Measurements from ENCODE around the gene PTDSS2.

PTDSS2 gene

DNA sequence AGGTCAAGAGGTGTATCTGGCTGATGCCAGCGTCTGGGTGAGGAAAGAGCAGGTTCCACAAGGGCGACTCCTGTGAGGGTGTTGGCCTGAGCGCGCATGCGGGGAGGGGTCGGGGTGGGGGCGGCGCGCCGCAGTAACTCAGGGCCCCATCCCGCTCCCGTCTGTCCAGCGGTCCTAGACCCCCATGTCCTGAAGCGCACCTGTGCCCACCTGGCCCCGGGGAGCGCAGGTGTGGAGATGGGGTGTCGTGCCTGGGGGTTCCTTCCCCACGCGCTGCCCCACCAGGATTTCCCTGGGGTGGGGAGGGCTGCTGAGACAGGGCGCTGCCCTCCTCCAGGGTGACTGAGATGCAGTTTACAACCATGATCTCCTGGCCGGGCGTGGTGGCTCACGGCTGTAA lies 36.1 kb downstream of the PTDSS2 start:
- no peak for DNase-seq
- Histone ChIP-seq H3K27me3 (no peaks in the 10 kb centered on the region), H3K4me1 (no peaks in the 10 kb centered on the region), H3K9me3 (no peaks in the 10 kb centered on the region), H3K36me3 (peaks cover 4% of the 10 kb centered on the region; the same call in 1 of the 2 replicates), H3K4me3 (ENCODE audit: low read depth, low read length) (no peak overlapping the region)
- TF ChIP-seq, protein P1, sequence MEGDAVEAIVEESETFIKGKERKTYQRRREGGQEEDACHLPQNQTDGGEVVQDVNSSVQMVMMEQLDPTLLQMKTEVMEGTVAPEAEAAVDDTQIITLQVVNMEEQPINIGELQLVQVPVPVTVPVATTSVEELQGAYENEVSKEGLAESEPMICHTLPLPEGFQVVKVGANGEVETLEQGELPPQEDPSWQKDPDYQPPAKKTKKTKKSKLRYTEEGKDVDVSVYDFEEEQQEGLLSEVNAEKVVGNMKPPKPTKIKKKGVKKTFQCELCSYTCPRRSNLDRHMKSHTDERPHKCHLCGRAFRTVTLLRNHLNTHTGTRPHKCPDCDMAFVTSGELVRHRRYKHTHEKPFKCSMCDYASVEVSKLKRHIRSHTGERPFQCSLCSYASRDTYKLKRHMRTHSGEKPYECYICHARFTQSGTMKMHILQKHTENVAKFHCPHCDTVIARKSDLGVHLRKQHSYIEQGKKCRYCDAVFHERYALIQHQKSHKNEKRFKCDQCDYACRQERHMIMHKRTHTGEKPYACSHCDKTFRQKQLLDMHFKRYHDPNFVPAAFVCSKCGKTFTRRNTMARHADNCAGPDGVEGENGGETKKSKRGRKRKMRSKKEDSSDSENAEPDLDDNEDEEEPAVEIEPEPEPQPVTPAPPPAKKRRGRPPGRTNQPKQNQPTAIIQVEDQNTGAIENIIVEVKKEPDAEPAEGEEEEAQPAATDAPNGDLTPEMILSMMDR (IDR thresholded peaks at IDR 0.05; ENCODE audit: low read depth, low read length): no peak

DNA sequence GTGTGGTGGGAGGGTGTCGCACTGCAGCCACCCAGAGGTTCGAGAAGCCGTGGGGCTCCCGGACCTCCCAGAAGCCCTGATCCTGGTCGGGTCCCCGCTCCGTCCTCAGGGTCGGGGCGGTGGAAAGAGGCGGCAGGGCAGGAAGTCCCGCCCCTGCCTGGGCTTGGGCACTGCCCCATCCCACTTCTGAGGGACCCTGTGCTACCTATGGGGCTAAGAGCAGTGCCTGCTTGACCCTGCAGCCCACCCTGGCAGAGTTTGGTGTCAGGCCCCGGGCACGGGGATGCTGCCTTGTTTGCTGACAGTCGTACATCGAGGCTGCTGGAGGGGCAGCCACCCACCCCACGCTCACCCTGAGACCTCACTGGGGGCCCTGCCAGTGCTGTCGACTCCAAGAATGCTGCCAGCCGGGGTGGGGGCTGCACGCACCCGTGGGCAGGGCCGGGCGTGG lies 37.5 kb downstream of the PTDSS2 start:
- TF ChIP-seq, protein P1 (IDR thresholded peaks at IDR 0.05; ENCODE audit: low read depth, low read length): no peak
- Histone ChIP-seq H3K9me3 (no peaks in the 10 kb centered on the region), H3K36me3 (peaks cover 4% of the 10 kb centered on the region; the same call in 1 of the 2 replicates), H3K4me3 (ENCODE audit: low read depth, low read length) (no peak overlapping the region), H3K4me1 (no peaks in the 10 kb centered on the region), H3K27me3 (no peaks in the 10 kb centered on the region)
- DNase-seq: no peak

DNA sequence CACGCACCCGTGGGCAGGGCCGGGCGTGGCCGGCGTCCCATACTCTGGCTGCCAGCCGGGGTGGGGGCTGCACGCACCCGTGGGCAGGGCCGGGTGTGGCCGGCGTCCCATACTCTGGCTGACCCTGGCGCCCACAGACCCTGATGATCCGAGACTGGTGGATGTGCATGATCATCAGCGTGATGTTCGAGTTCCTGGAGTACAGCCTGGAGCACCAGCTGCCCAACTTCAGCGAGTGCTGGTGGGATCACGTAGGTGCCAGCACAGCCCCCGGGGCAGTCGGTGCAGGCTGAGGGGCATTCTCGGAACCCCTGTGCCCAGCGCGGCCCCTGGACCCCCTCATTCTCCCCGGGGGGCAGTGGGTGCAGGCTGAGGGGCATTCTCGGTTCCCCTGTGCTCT lies 38.0 kb downstream of the PTDSS2 start:
- H3K36me3 ChIP-seq: peaks cover 4% of the 10 kb centered on the region; the same call in 1 of the 2 replicates
- no peaks in the 10 kb centered on the region for H3K4me1 ChIP-seq
- DNase-seq: no peak
- H3K9me3 ChIP-seq: no peaks in the 10 kb centered on the region
- H3K4me3 ChIP-seq (ENCODE audit: low read depth, low read length): no peak overlapping the region
- TF ChIP-seq, protein P1 (IDR thresholded peaks at IDR 0.05; ENCODE audit: low read depth, low read length): no peak
- no peaks in the 10 kb centered on the region for H3K27me3 ChIP-seq

DNA sequence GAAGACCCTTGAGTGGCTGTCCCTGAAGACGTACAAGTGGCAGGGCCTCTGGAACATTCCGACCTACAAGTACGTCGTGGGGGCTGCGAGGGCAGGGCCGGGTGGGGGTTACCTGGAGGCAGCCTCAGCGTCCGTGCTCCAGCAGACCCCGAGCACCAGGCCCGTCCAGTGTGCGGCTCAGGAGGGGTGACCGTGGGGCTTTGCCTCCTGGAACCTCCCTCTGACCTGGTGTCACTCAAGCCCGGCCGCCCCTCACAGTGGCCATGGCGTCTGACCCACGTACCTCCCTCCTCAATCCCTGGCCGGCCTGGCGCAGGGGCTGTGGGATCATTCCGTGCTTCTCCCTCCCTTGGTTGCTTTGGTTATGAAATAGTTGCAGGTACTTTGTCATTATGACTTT lies 38.5 kb downstream of the PTDSS2 start:
- TF ChIP-seq, protein P1 (IDR thresholded peaks at IDR 0.05; ENCODE audit: low read depth, low read length): no peak
- H3K36me3 ChIP-seq: peaks cover 4% of the 10 kb centered on the region; the same call in 1 of the 2 replicates
- H3K4me3 ChIP-seq (ENCODE audit: low read depth, low read length): no peak overlapping the region
- no peaks in the 10 kb centered on the region for H3K27me3 ChIP-seq
- no peaks in the 10 kb centered on the region for H3K4me1 ChIP-seq
- H3K9me3 ChIP-seq: no peaks in the 10 kb centered on the region
- no peak for DNase-seq

DNA sequence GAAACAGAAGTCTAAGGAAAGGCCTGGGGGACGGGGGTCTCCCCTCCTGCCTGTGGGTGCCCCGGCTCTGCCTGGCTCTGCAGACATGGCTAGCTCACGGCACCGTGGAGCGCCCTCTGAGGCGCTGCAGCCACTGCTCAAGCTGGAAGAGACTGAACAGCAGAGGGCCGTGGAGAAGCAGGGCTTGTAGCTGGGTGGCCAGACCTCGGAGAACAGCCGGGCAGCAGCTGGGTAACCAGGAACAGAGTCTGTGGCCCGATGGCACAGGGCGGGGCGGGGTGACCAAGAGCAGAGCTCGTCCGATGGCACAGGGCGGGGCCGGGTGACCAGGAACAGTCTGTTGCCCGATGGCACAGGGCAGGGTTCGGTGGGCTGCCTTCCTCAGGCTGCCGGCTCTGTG lies 38.9 kb downstream of the PTDSS2 start:
- no peak overlapping the region for H3K4me3 ChIP-seq (ENCODE audit: low read depth, low read length)
- TF ChIP-seq, protein P1 (IDR thresholded peaks at IDR 0.05; ENCODE audit: low read depth, low read length): no peak
- no peak for DNase-seq
- H3K36me3 ChIP-seq: peaks cover 4% of the 10 kb centered on the region; the same call in 1 of the 2 replicates
- H3K4me1 ChIP-seq: no peaks in the 10 kb centered on the region
- H3K9me3 ChIP-seq: no peaks in the 10 kb centered on the region
- no peaks in the 10 kb centered on the region for H3K27me3 ChIP-seq

DNA sequence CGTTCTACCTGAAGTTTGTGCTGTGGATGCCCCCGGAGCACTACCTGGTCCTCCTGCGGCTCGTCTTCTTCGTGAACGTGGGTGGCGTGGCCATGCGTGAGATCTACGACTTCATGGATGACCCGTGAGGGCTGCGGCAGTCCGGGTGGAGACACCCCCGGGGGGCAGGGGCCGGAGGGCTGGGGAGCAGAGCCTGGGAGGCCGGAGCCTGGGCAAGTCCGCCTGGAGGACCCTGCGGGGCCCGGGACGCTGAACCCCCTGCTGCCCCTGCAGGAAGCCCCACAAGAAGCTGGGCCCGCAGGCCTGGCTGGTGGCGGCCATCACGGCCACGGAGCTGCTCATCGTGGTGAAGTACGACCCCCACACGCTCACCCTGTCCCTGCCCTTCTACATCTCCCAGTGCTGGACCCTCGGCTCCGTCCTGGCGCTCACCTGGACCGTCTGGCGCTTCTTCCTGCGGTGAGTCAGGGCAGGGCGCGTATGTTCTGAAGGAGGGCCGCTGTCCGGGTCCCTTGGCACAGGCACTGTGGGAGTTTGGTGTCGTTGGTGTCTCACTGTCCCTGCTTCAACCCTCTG lies 39.6 kb downstream of the PTDSS2 start:
- Histone ChIP-seq H3K36me3 (peaks cover 7% of the 10 kb centered on the region), H3K4me3 (ENCODE audit: low read depth, low read length) (no peak overlapping the region), H3K27me3 (no peaks in the 10 kb centered on the region), H3K4me1 (no peaks in the 10 kb centered on the region), H3K9me3 (no peaks in the 10 kb centered on the region)
- DNase-seq: no peak
- TF ChIP-seq, protein P1 (IDR thresholded peaks at IDR 0.05; ENCODE audit: low read depth, low read length): no peak
